Esophagus muscularis mucosa (tissue), 4 donors: ENCODE data around the gene CTBP1. TPM values are rescaled to one million over a fixed set of nuclear protein-coding genes. Genes with fewer than 3 reads are reported as not detected.

Experiments used
- DNase-seq: peaks from one replicate; pipeline ENCODE4 v3.0.0-alpha.2; 2017; ENCODE audit errors: extremely low spot score
- H3K27ac ChIP-seq, 4 donors: fragments of 200-600 bp; sonication (generic); replicated peaks in 1 of 4; 1 replicate in 3 of 4; 2 replicates in 1 of 4; pipeline ENCODE4 v1.5.1; 2016 to 2019; ENCODE audit warnings: mild to moderate bottlenecking in 1 of 4
- H3K27me3 ChIP-seq, 4 donors: fragments of 200-600 bp; sonication (generic); one replicate each; pipeline versions ENCODE4 v1.5.1 to v1.6.0; 2016 to 2019
- H3K36me3 ChIP-seq, 4 donors: fragments of 200-600 bp; sonication (generic); one replicate each; pipeline ENCODE4 v1.5.1; 2016 to 2019
- H3K4me1 ChIP-seq, 4 donors: fragments of 200-600 bp; sonication (generic); one replicate each; pipeline ENCODE4 v1.5.1; 2016 to 2019
- H3K4me3 ChIP-seq, 4 donors: fragments of 200-600 bp; sonication (generic); 1 replicate in 2 of 4; 2 replicates in 2 of 4; pipeline ENCODE4 v1.5.1; 2016 to 2019; ENCODE audit warnings: mild to moderate bottlenecking in 4 of 4, moderate library complexity in 1 of 4
- H3K9me3 ChIP-seq, 4 donors: fragments of 200-600 bp; sonication (generic); 1 replicate in 3 of 4; 2 replicates in 1 of 4; pipeline ENCODE4 v1.5.1; 2016 to 2019
- EP300 ChIP-seq: sonication (generic); formaldehyde crosslinking; IDR thresholded peaks from one replicate; pipeline ENCODE4 v1.6.1; 2017; ENCODE audit warnings: antibody characterized with exemption
- POLR2A ChIP-seq: fragments of 450-650 bp; IDR thresholded peaks from one replicate; pipeline ENCODE4 v1.6.1; 2017; ENCODE audit warnings: antibody characterized with exemption, moderate library complexity, mild to moderate bottlenecking, low read depth
- POLR2AphosphoS5 ChIP-seq, 2 donors: sonication (generic); formaldehyde crosslinking; IDR thresholded peaks; one replicate each; pipeline ENCODE4 v1.6.1; 2017; ENCODE audit warnings: antibody characterized with exemption in 2 of 2
- WGBS: methylation state at CpG from one replicate; pipeline ENCODE4 v1.1.5; 2018; 5-methylcytosine and 5-hydroxymethylcytosine counted together
- intact Hi-C: fragments of 100-400 bp; cut with DNase I; formaldehyde crosslinking; loops from one replicate; pipeline ENCODE4 v1.15.1; 2023
- total RNA-seq, 4 donors: library from RNA; depleted of rRNA; stranded (reverse); fragments of >200 nt; gene quantifications; one replicate each; pipeline versions ENCODE4 v1.1.0 to v1.2.1, GENCODE V29; 2016
- TF ChIP-seq, protein P1 (sequence below), 3 experiments: fragments of 200-600 bp in 2 of 3; fragments of 450-650 bp in 1 of 3; sonication (generic) in 2 of 3; IDR thresholded peaks; one replicate each; pipeline ENCODE4 v1.5.1; 2017 to 2019; ENCODE audit warnings: antibody characterized with exemption in 3 of 3, mild to moderate bottlenecking in 2 of 3, moderate library complexity in 1 of 3

Gene CTBP1
- total RNA-seq, 4 donors from 2014 or later: 110 to 245 (median 172) TPM

DNA sequence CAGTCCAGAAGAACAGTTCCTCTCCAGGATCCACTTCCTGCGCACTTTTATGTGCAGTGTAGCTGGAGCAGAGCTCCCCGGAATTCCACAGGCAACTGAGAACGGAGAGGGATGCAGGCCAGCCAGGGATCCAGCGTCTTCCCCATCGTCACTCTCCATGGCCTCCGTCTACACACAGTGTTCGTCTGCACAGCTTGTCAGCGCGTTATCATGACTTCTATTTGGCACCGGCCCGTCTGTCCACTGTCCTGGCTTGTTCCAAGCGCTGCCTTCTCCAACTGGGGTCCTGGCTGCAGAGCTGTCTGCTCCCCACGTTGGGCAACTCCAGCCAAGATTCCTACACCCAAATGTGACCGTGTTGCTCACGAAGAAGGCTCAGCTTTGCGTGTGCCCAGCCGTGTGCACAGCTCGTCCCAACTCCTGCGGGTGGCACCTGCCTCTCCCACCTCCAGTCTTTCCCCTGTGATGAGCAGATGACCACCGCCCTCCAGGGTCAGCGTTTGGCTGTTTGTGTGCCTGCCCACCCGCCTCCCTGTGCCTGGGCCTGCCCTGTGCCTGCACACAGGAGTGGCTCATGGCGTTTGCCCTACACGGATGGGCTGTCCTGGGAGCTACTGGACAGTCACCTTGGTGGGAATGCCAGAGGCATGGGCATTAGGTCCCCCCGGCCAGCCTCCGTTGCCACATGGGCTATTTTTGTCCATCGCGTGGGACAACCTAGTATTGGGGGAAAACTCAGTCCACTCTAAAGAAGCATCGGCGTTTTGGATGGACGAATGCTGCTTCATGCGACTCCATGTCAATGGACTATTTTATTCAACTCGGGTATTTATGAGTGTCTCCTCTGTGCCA, 2.2 kb upstream of the CTBP1 start:
- DNase-seq: no peak
- peak overlapping the region in 1 of 4 donors; percentile 91 for H3K27ac ChIP-seq
- H3K4me3 ChIP-seq: no peak overlapping the region
- peaks cover 33 to 49% (median 36%) of the 10 kb centered on the region in 4 donors for H3K4me1 ChIP-seq
- H3K36me3 ChIP-seq: peaks cover 0 to 6% (median 2%) of the 10 kb centered on the region in 4 donors
- H3K27me3 ChIP-seq: no peaks in the 10 kb centered on the region
- WGBS: 98% methylated on average over 33 of the region's 33 CpGs
- no peak for TF ChIP-seq POLR2AphosphoS5 (IDR thresholded peaks at IDR 0.05)
- TF ChIP-seq POLR2A: no peak
- TF ChIP-seq, protein P1, sequence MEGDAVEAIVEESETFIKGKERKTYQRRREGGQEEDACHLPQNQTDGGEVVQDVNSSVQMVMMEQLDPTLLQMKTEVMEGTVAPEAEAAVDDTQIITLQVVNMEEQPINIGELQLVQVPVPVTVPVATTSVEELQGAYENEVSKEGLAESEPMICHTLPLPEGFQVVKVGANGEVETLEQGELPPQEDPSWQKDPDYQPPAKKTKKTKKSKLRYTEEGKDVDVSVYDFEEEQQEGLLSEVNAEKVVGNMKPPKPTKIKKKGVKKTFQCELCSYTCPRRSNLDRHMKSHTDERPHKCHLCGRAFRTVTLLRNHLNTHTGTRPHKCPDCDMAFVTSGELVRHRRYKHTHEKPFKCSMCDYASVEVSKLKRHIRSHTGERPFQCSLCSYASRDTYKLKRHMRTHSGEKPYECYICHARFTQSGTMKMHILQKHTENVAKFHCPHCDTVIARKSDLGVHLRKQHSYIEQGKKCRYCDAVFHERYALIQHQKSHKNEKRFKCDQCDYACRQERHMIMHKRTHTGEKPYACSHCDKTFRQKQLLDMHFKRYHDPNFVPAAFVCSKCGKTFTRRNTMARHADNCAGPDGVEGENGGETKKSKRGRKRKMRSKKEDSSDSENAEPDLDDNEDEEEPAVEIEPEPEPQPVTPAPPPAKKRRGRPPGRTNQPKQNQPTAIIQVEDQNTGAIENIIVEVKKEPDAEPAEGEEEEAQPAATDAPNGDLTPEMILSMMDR (IDR thresholded peaks at IDR 0.05): no peak
- TF ChIP-seq EP300: no peak
- intact Hi-C loops: loop anchor here (5.0 kb wide), 1 partner anchor 56 kb away; no protein-coding TSS in a partner anchor
- no peaks in the 10 kb centered on the region for H3K9me3 ChIP-seq

DNA sequence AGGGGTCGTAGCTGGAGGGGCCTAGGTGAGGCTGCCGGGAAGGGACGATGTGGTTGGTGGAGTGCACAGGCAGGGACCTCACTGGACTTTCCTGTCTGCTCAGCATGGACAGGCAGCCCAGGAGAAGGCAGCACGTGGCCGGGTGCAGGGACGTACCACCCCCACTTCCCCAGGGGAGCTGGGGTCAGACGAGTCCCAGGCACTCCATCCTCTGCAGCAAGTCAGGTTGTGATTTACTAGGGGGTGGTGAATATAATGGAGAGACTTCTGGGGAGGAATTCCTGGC, 1.5 kb upstream of the CTBP1 start:
- no peaks in the 10 kb centered on the region for H3K27me3 ChIP-seq
- WGBS: 95% methylated on average over 4 of the region's 7 CpGs
- H3K36me3 ChIP-seq: peaks cover 0 to 6% (median 2%) of the 10 kb centered on the region in 4 donors
- no peaks in the 10 kb centered on the region for H3K9me3 ChIP-seq
- H3K27ac ChIP-seq: peak overlapping the region; percentile 91 to 99 (median 96)
- H3K4me1 ChIP-seq: peaks cover 40 to 55% (median 43%) of the 10 kb centered on the region in 4 donors
- no peak for DNase-seq
- peak overlapping the region; percentile 73 to 97 (median 80) for H3K4me3 ChIP-seq
- intact Hi-C loops: loop anchor here (5.0 kb wide), 1 partner anchor 57 kb away; no protein-coding TSS in a partner anchor
- TF ChIP-seq POLR2AphosphoS5 (IDR thresholded peaks at IDR 0.05) (no peak), POLR2A (no peak)

DNA sequence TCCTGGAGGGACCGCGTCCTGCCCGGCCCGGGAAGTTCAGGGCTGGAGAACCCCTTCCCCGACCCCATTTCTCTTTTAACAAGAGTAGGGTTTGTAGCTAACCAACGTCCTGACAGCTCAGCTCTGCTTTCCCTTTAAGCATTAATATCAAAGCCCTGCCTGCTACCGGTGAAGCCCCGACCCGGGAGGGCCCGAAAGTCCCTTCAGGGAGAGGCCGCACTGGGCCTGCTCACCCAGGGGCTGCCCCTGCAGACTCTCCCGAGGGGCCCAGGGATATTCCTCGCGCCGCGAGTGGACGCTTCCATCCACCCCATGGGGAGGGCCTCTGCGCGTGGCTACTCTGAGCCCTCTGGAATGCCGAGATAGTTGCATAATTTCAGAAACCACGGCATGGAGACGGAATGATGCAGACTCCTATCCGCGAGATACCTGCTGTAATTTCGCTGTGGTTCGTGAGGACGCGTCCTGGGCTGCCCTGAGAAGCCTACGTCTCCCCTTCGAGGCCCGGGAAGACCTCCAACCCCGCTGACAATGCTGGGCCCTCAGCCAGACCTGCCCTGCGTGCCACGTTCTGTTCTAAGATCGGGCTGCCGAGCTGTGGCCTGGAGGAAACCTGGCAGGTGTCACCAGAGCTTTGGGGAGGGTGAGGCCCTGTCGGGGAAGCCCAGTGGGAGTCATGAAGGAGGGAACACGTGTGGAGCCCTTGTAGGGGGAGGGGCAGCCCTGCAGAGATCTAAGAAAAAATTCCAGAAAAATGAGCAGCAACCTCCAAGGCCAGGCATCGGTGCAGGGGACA, 999 bp upstream of the CTBP1 start:
- no peak for DNase-seq
- Histone ChIP-seq H3K27ac (peak overlapping the region; percentile 91 to 99 (median 96)), H3K4me3 (peak overlapping the region; percentile 73 to 97 (median 80)), H3K9me3 (no peaks in the 10 kb centered on the region), H3K4me1 (peaks cover 45 to 61% (median 48%) of the 10 kb centered on the region in 4 donors), H3K27me3 (no peaks in the 10 kb centered on the region), H3K36me3 (peaks cover 0 to 6% (median 2%) of the 10 kb centered on the region in 4 donors)
- WGBS: 34% methylated on average over 11 of the region's 39 CpGs
- TF ChIP-seq EP300: no peak
- peak; percentile 31 to 58 for TF ChIP-seq POLR2AphosphoS5 (IDR thresholded peaks at IDR 0.05)
- TF ChIP-seq, protein P1 (IDR thresholded peaks at IDR 0.05): no peak
- TF ChIP-seq POLR2A: no peak
- intact Hi-C loops: loop anchor here (2.0 to 5.0 kb wide), 3 partner anchors 43 to 97 kb away; partner anchors contain the start of gene UVSSA

DNA sequence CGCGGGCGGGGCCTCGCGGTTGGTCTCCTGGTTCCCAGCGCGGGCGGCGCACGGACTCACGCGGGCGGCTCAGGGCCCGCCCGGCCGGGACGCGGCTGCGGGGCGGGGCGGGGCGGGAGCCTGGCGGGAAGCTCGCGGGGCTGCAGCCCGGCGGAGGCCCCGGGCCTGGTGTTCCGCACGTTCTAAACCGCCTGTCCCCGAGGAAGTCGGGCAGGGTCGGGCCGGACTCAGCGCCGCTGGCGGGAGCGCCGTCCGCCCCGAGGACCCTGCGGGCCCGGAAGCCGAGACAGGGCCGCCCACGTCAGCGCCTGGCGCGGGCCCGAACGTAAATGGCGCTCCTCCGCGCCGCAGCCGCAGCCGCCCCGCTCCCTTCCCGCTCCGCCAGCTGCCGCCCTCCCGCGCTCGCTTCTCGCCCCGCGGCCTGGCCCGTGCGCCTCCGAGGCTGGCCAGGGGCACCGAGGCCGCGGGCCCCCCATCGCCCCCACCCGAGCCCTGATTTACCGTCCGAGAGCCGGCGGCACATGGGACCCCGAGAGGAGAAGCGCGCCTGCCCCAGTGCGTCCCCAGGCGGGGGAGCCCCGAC, 309 bp upstream of the CTBP1 start:
- Histone ChIP-seq H3K9me3 (no peaks in the 10 kb centered on the region), H3K4me3 (peak overlapping the region; percentile 73 to 97 (median 80)), H3K27ac (peak overlapping the region; percentile 91 to 99 (median 96)), H3K4me1 (peaks cover 52 to 68% (median 55%) of the 10 kb centered on the region in 4 donors), H3K36me3 (peaks cover 0 to 6% (median 2%) of the 10 kb centered on the region in 4 donors), H3K27me3 (no peaks in the 10 kb centered on the region)
- TF ChIP-seq EP300: no peak
- TF ChIP-seq, protein P1 (IDR thresholded peaks at IDR 0.05): no peak
- TF ChIP-seq POLR2AphosphoS5 (IDR thresholded peaks at IDR 0.05): peak in 1 of 2 donors; percentile 39
- TF ChIP-seq POLR2A: no peak
- no CpG with 5 or more reads among the region's 86 CpGs for WGBS
- peak; percentile 93 for DNase-seq
- intact Hi-C loops: loop anchor here (2.0 to 5.0 kb wide), 2 partner anchors 42 to 98 kb away; partner anchors contain the start of gene UVSSA
